Head of caudate nucleus (tissue), 42 donors: ENCODE results near the gene CIBAR2.

Source experiments
- DNase-seq, 42 donors: peaks; one replicate each; pipeline versions ENCODE4 v3.0.0 to v3.0.0-alpha.2; 2020 to 2021; ENCODE audit warnings: mixed read lengths in 7 of 42
- intact Hi-C: fragments of 100-400 bp; cut with DNase I; formaldehyde crosslinking; loops from one replicate; pipeline ENCODE4 v1.15.0; 2022

CIBAR2 gene

GRCh38 chr16:85090181-85090580, 22.1 kb downstream of the CIBAR2 start:
- no peak for DNase-seq
- intact Hi-C loops: no loop called here

- intact Hi-C loops: no loop called here
- DNase-seq: no peak
Measured at GRCh38 chr16:85089525-85089924, 22.7 kb downstream of the CIBAR2 start.

GRCh38 chr16:85088570-85089199, 23.6 kb downstream of the CIBAR2 start:
- intact Hi-C loops: no loop called here
- DNase-seq: no peak

GRCh38 chr16:85087899-85088569, 24.2 kb downstream of the CIBAR2 start:
- no peak for DNase-seq
- intact Hi-C loops: no loop called here

GRCh38 chr16:85086347-85087291, 25.7 kb downstream of the CIBAR2 start:
- DNase-seq: peak in 40 of 42 donors; percentile 32 to 83 (median 60)
- intact Hi-C loops: no loop called here

GRCh38 chr16:85085721-85086120, 26.6 kb downstream of the CIBAR2 start:
- no peak for DNase-seq
- intact Hi-C loops: no loop called here

- intact Hi-C loops: no loop called here
Measured at GRCh38 chr16:85084841-85085510, 27.3 kb downstream of the CIBAR2 start.

GRCh38 chr16:85083051-85083639, 29.1 kb downstream of the CIBAR2 start:
- intact Hi-C loops: no loop called here
- DNase-seq: no peak

More at GRCh38 chr16:85084841-85085510, 27.3 kb downstream of the CIBAR2 start:
- no peak for DNase-seq

GRCh38 chr16:85082173-85083050, 29.9 kb downstream of the CIBAR2 start:
- intact Hi-C loops: no loop called here

GRCh38 chr16:85081765-85082164, 30.5 kb downstream of the CIBAR2 start:
- no peak for DNase-seq
- intact Hi-C loops: no loop called here

More at GRCh38 chr16:85082173-85083050, 29.9 kb downstream of the CIBAR2 start:
- DNase-seq: no peak

GRCh38 chr16:85081038-85081437, 31.2 kb downstream of the CIBAR2 start:
- DNase-seq: no peak
- intact Hi-C loops: no loop called here

GRCh38 chr16:85079785-85080570, 32.3 kb downstream of the CIBAR2 start:
- intact Hi-C loops: no loop called here

GRCh38 chr16:85078952-85079351, 33.3 kb downstream of the CIBAR2 start:
- intact Hi-C loops: no loop called here
- no peak for DNase-seq

More at GRCh38 chr16:85079785-85080570, 32.3 kb downstream of the CIBAR2 start:
- no peak for DNase-seq

GRCh38 chr16:85078226-85078625, 34.0 kb downstream of the CIBAR2 start:
- no peak for DNase-seq
- intact Hi-C loops: no loop called here

GRCh38 chr16:85077576-85078125, 34.6 kb downstream of the CIBAR2 start:
- intact Hi-C loops: no loop called here
- no peak for DNase-seq

GRCh38 chr16:85077039-85077438, 35.2 kb downstream of the CIBAR2 start:
- intact Hi-C loops: no loop called here
- DNase-seq: no peak
